ENCODE results near the gene TCERG1L.
"Not testable (repeated sequence)": the region's sequence is repeated elsewhere in the genome, so short reads cannot be mapped to it uniquely, and the experiment has no call there.

Gene TCERG1L

DNA sequence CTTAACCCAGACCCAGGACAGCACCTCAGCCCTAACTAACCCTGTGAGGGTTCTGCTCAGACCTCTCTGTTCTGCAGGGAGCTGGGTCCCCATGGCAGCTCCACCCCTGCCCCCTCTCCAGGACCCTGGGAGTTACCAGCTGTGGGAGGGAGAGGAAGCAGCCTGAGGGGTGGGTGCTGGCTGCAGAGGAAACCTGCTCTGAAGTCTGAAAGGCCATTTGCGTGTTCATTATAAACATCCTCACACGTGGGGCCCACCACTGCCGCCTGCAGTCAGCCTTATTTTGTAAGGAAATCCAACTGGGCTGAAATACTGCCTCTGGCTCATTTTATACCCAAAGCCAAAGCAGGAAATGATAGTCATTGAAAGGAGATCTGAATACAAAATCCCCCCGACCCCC is 195.7 kb downstream of the TCERG1L start:
- no peak for DNase-seq

DNA sequence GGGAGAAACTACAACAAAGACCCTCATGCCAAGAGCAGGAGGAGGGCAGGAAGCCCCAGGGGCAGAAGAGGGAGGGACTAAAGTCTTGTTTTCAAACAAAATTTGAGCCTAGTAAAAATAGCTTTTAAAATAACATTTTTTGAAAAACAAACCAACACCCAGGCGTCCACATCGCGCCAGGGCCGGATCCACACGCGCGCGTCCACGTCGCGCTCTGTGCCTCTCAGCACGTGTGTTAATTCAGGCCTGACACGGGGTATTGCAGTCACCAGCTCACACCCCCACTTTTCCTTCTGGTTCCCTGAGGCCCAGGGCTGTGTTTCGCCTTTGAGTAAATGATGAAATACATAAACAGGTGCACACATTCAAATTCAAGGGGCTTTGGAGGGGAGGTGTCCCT is 196.2 kb downstream of the TCERG1L start:
- DNase-seq = no peak

DNA sequence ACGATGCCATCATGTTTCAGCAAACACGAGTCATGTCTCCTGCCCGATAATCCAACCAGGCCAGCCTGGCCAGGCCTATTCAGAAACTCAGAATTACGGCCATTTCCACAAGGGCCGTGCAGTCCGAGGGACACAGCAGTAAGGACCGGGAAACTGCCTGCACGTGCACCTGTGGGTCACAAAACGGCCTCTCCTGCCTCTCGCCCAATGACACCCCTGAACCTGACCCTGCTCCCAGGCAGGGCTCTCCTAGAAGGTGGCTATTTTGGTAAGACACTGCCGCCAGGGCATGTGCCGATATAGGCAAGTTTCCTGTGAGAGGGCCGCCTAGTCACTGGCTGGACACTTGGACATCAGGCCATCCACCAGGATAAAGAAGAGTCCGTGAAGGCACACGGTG is 196.7 kb downstream of the TCERG1L start:
- no peak for DNase-seq

DNA sequence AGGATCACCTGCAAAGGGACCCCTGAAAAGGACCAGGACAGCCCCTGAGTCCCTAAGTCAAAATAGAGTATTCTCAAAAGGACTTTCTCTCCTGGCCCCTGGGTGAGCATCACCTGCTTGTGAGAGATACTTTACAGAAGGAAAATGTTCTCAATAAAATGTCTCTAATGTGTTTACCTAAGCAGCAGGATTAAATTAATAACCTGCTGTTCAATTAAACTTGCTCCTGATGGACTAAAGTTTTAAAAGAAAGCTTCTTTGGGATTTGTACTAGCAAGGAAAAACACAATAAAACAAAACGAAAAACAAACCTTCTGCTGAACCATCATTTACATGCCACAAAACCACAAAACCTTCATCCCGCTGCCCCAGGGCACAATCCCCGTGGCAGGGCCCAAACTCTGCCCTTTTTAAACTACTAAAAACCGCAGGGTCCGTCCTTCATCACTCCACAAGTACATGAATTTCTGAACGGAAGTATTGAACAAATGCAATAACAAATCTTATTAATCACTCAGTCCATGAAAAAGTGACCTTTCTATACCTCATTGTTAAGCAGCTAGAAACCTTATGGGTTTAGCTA is 197.7 kb downstream of the TCERG1L start:
- no peak for DNase-seq

DNA sequence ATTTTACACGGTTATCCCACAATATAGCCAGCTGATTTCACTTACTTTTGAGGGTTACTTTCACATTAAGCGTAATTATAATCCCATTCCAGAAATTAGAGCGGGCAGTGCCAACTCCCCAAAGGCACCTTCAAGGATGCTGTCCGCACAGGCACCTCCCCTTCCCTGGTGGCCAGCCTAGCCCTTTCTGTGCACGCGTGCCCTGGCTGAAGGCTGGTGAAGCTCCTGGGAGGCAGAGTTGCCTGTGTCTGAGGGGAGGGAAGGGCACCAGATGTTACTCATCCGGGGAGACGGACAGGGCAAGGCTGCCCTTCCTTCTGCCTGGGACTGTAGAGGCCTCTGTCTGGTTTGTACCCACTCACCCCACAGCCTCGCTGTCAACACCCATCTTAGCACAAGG is 198.4 kb downstream of the TCERG1L start:
- DNase-seq = no peak

DNA sequence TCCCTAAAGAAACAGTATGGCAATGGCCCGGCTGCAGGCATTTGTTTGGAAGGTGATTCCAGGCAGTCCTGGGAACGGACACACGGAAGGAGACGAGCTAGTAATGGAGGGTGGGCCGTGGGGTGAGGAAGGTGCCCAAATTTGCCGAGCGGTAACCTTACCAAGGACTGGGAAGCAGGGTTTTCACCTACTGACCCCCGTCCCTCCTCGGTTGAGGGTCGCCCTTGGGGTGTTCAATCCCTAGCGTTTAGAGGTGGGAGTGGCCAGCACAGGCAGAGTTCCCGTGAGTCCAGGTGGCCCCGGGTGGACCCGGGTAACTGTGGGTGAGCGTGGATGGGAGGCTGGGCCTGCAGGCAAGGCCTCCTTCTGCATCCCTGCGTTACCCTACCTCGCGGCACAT is 198.8 kb downstream of the TCERG1L start:
- DNase-seq = no peak

DNA sequence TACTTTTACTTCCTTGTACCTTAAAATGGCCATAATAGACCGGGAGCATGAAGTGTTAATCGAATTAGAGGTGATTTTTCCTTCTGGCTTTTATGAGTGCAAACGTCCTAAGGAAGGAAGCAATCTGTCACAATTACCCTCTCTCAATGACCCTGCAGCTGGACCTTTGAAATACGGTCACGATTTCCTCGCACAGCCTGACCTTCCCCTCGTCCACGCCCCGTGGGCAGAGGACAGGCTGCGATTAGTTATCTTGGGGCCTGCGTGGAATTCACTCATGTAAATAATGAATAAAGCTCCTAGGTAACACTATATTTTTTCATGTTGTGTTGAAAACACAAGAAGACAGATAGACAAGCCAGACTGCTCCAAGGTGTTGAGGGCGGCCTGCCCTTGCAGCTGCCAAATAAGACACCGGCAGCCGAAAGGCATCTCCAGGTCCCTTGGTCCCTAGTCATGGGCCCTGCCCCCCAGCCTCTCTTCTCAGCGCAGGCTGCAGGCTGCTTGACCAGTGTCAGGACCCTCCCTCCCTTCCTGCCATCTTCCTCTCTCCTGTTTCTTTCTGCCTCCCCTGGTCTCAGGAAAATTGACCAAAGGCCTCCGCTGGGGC is 199.9 kb downstream of the TCERG1L start:
- DNase-seq = no peak

DNA sequence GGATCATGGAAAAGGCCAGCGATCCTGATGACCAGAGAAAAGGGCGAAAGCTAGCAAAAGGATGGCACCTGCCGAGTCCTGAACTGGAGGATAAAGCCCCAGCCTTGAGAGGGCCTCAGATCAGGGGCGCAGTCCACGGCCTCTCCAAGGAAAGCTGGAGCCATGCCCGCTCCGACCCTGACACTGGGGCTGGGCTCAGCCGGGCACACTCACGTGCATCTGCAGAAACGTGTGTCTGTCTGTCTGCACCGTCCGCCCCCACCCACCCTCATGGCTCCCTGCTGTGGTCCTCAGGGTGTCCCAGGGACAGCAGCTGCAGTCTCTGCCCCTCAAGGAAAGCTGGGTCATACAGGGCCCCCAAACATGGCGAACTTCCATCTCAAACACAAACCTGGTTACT is 200.5 kb downstream of the TCERG1L start:
- no peak for DNase-seq

DNA sequence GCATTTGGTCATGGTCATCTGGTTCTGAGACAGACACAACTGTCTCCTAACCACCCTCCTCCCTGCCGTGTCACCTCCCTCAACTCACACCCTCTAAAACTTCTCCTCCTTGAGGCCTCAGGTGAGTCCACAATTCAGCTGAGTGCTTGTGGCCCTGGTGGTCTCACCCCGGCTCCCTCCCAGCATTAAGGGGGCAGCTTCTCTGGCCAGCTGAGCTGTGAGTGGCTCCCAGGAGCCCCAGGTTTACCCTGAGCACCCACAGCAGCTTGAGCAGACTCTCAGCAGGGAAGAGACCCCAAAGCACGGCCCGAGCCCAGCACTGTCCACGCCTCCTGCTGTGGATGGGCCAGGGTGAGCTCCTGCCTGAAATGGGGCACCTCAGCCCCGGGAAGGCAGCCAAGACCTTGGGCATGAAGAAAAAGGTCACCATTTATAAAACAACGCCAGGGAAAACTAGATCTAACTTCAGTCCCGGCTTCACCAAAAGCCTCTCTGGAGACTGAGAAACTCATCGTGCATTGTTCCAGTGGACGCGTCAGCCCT is 201.2 kb downstream of the TCERG1L start:
- DNase-seq = no peak

DNA sequence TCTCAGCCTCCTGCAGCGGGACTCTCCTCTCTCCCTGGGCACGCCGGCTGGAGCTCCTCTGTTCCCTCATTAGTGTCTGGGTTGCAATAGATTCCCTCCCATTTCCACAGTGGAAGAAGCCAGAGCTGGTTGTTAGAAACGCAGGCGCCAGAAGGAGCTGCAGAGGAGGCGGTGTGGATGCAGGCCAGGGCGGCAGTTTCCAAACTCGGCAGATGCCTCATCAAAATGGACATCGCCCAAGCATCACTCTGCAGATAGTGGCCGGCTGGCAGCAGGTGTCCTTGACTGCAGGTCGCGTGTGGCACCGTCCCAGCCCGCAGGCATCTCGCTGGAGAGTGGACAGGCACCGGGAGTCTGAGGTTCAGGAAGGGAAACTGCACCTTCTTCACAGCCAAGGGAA is 201.8 kb downstream of the TCERG1L start:
- no peak for DNase-seq

DNA sequence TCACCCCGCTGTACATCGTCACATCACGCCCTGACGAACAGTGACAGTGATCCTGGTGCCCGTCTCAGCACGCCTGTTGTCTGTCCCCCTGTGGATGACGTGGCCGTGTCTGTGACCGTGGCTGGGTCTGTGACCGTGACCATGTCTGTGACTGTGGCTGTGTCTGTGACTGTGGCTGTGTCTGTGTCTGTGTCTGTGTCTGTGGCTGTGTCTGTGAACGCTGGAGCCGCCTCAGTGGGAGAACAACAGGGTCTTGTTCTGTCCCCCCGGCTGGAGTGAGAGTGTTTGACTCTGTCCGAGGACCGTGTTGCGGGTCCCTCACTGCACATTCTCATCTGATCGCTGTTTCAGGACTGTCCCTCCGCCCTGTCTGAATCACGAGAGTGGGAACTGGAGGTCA is 202.2 kb downstream of the TCERG1L start:
- DNase-seq = no peak

DNA sequence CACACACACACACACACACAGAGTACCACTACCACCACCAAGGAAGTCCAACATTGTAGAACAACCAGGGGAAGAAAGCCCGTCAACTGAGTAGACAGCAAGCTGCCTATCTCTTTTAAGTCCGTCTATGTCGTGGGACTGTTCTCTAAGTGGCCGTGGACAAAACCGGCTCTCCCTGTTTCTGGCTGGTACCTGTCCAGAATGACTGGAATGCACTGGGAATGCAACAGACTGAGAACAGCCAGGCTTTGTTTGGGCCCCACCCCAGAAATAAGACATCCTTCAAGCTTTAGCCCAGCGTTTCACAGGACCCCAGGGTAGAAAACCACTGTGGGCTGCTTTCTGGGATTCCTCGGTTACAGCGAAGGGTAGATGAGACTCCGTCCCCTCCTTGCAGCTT is 203.6 kb downstream of the TCERG1L start:
- no peak for DNase-seq

DNA sequence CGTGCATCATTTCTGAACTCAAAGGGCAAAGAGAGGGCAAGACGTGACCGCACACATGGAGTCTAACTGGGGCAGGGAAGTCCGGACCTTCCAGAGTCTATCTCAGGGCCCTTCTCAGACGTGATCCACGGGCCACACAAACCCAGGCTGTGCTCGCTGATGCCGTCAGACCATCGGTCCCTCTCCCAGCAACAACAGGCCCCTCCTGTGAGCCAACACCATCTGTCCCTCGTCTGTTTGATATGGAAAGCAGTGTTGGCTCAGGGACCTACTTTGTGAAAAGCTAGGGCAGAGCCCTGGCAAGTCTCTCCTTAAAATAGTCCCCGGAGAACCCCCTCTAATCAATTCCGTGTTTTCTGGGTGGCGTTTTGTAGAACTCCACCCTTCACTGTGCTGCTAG is 208.8 kb downstream of the TCERG1L start:
- no peak for DNase-seq

DNA sequence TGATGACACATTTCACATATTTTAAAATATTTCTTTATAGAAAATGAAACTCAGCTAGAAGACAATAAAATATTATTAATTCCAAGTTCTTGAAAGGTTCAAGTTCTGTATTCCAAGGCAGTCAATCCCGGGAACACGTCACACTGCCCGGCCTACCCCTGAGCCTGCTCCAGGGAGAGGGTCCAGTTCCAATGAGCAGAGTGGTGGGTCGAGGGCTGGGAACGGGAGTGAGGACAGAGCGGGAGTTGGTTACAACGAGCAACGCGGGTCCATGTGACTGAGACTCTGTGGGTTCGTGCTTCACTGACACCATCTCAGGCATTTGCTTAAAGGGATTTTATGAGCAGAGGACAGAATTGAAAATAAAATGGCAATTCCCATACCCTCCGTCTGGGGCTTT is 209.4 kb downstream of the TCERG1L start:
- DNase-seq = no peak

DNA sequence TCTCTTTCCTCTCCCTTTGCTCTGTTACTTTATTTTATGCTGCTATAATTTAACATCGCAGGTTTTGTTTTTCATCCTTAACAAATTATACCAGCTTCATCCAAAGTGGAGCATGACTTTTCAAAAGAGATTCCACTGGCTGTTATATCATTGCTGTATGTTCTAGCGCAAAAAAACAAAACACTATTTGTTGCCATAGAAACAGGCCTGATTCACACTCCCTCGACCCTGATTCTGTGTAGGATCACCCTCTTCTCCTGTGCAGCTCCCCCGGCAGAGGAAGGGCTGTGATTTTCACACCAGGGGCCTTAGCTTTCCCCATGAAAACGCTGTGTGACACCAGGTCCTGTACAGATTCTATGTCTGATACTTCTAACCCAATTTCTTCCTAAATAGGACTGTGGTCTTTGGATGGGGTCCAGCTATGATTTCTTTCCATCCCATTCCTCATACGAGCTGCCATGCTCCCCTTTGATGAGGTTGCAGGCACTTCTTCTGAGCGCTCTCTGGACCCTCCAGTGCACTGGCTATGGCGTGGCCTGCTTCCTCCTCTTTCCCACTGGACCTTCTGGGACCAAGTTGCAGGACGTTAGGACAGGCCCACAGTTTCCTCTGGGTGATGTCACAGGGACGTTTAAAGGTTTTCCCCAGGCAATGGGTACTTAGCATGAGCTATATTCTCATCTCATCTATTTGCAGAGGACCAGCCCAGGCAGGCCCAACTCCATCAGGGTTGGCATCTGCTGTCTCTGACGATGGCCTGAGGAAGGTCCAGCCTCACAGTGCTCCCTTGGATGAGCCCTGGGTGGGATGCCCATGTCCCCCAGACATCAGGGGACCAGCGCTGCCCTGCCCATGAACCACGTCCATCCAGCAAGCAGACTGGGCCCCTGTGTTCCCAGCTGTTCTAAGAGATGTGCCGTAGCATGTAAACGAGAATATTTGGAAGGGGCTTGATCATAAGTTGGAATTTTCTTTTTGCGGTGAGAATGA is 210.8 kb downstream of the TCERG1L start:
- DNase-seq = not testable (repeated sequence)

DNA sequence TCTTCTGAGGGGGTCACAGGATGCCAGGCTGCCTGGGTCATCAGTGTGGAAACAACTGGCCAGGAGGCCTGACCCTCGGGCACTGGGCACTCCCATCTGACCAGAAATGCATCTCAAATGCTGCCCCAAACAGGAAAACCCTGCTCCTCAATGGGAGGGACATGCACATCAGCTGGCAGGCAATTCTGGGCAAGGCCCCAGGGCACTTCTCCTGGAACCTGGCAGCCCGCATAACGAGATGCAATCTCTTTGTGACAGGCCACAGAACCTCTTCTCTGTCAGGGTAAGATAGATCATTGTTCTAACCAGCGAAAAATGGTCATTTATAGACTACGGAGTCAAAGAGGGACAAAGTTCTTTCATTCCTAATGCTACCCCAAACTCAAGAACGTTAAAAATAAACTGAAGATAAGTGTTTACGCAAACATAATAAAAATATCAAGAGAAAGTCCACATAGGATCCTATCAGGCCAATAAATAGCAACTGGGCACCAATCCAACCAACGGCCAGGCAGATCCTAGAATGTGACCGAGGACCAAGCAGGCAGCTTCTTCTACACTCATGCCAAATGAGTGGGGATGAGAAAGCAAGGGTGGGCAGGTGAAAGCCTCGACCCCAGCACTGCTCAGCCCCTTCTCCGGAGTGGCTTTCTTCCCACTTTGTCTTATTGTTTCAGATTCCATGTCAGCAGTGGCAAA is 212.3 kb downstream of the TCERG1L start:
- DNase-seq = no peak

DNA sequence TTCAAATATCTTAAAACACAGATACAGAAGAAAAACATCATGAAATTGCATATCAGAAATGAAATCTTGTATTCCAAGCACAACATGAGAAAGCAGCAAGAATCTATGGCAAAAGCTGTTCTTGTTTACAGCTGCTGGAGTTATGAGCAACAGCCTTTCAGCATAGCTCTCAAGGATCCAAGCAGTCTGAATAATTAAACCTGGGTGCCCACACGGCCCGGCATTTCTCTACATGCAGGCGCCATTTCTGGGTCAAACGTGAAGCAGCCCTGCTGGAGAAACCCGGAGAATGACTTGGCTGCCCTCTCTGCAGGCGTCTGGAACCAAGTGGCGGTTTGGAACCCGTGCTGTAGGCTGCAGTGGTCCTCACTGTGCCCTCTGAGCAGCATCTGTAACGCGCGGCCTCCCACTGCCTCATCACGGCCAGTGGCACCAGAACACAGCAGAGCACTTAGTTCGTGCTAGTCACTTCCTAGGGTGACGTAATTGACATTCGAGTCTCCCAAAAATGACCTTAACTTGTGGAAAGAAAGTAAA is 213.0 kb downstream of the TCERG1L start:
- no peak for DNase-seq

DNA sequence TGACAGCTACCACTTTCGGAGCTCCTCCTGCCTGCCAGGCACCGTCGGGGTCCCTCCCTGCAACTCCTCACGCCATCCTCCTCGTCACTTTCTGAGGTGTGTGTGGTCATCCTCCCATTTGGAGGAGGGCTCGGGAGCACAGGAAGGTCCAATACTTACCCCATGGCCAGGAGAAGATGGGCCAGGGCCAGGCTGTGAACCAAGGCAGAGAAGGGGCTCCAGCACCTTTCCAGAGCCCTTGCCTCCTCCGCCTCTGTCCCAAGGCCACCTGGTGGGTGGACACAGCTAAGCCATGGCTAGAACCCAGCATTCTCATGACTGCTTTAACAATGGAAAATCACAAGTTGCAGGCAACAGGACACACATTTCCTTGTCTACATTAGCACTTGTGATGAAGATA is 215.5 kb downstream of the TCERG1L start:
- DNase-seq = no peak

DNA sequence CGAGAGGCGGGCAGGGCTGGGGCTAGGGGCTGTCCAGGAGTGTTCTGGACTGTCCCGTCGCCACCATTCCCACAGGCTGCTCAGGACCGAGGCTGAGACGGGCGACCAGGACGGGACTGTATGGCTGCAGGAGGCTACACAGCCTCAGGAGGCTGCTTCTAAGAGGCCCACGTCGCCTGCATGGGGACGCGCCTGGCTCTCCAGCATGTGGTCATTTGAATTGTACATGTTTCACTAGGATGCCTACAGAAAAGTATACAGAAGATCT is 216.3 kb downstream of the TCERG1L start:
- no peak for DNase-seq

DNA sequence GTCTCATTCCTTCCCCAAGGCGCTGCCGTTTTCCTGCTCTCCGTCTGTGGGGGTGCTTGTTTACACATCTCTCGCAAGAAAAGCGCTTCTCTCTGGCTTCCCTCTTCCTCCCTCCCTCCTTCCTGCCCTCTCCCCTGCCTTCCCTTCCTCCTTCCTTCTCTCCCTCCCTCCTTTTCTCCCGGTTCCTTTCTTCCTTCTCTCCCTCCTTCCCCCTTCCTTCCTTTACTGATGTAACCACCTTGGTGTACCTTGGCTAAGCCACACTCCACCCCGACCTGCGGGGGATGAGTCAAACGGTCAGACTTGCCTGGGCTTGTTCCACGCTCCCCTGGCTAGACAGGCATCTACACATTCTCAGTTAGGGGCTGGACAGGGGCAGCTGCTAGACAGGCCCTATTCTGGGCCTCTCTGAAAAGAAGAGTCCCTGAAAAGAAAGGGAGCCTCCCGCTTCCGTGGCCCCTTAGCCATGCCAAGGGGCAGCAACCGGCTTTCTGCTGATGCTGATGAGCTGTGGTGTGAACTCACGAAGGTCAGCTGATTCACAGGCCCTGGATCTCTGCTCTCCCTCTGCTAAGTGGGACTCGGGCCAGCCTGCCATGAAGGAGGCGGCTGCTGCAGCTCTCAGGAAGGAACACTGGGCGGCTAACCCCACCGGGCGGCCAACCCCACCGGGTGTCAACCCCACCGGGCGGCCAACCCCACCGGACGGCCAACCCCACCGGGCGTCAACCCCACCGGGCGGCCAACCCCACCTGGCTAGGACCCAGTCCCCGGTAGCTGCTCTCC is 216.8 kb downstream of the TCERG1L start:
- DNase-seq = no peak

DNA sequence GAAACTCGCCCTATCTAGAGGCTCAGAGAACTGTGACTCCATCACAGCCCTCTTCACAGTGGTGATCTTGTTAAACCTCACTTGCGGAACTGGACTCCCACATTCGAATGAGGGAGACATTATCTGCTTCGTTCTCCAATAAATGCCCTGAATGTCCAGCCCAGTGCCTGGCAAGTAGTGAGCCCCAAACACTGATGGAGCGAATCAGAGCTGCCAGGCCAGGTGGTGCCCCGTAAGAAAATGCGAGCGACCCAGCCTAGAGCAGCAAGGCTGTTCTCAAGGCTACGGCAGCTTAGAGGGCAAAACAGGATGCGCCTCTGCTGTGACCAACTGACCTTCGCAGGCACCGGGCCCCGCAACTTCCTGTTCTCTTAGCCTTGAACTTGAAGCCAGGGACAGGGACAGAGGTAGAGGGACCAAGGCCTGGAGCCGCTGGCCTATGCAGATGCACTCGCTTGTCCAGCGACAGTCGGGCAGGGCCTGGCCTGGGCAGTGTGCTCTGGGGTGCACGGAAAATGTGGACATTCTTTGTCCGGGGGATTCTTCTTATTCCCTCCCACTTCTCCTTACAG is 217.6 kb downstream of the TCERG1L start:
- DNase-seq = no peak

DNA sequence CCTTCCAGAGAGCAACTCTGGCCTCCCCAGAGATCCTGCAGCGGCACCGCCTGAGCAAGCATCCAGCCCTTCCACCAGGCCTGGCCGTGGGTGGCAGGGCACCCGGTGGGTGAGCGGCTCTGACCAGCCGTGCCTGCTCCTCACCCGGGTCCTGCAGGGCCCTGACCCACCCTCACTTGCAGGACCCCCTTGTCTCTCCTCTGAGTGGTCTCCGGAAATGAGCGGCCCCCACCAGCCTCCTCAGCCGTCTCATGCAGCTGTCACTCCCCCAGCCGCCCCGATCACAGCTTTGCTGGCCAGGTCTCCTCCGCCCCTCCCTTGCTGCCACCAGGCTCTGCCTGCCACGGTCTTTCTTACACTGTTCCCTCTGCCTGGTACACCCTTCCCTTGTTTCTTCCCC is 218.2 kb downstream of the TCERG1L start:
- DNase-seq = no peak

Data from 8988T (cell line).